Measurements from ENCODE around the gene CRIP1. TPM values are rescaled to one million over a fixed set of nuclear protein-coding genes. Genes with fewer than 3 reads are reported as not detected.
A peak's percentile ranks its signal among the peaks of the same experiment; 100 is the strongest.

The CRIP1 gene
- total and polyA plus RNA-seq, 2 experiments from 2014 or later = 0.80 to 8.4 TPM

- Histone ChIP-seq H3K27me3 (ENCODE audit: insufficient read depth) (peaks cover 81% of the 10 kb centered on the region), H3K79me2 (replicated peaks; ENCODE audit: insufficient read depth) (no peaks in the 10 kb centered on the region), H3K36me3 (ENCODE audit: insufficient read depth) (no peaks in the 10 kb centered on the region), H4K20me1 (replicated peaks; ENCODE audit: insufficient read depth) (no peaks in the 10 kb centered on the region), H3K4me1 (ENCODE audit: insufficient read depth) (peaks cover 17% of the 10 kb centered on the region; the same call in 1 of the 2 replicates), H3F3A (replicated peaks; ENCODE audit: low read depth) (0 out of 2 replicates have a peak, but pooled peaks cover 4% of the 10 kb centered on the region), H3K4me3 (peak overlapping the region; percentile 47), H3K4me2 (peak overlapping the region; percentile 72), H3K9me2 (ENCODE audit: insufficient read depth) (no peaks in the 10 kb centered on the region), H3K27ac (ENCODE audit: low read depth) (no peak overlapping the region), H2AFZ (no peak overlapping the region)
- peaks cover 17% of the 10 kb centered on the region; the same call in 2 of the 3 replicates for H3K4me1 Mint-ChIP-seq
- peaks cover 66% of the 10 kb centered on the region for H3K27me3 Mint-ChIP-seq (ENCODE audit: insufficient read depth, low read depth, poor library complexity)
- peak; percentile 54 for TF ChIP-seq EZH2phosphoT487 (IDR thresholded peaks at IDR 0.05; ENCODE audit: unreplicated experiment)
- TF ChIP-seq EZH2 (IDR thresholded peaks at IDR 0.05; ENCODE audit: low read depth, unreplicated experiment) = peak; percentile 83
- no peak for TF ChIP-seq JUNB (IDR thresholded peaks at IDR 0.05; ENCODE audit: unreplicated experiment)
- no peak overlapping the region for H3K27ac Mint-ChIP-seq
- H3K36me3 Mint-ChIP-seq (ENCODE audit: low read depth) = no peaks in the 10 kb centered on the region
- peak overlapping the region; percentile 34; the same call in 1 of the 3 replicates for H3K4me3 Mint-ChIP-seq
- H3K9me3 Mint-ChIP-seq = no peaks in the 10 kb centered on the region
- ATAC-seq (no peak), DNase-seq (ENCODE audit: low spot score) (peak; percentile 42)
Measured at GRCh38 chr14:105477660-105478397, 8.9 kb upstream of the CRIP1 start.

- H3K27ac ChIP-seq (ENCODE audit: low read depth) = no peak overlapping the region
- H3K27me3 ChIP-seq (ENCODE audit: insufficient read depth) = peaks cover 83% of the 10 kb centered on the region
- no peak overlapping the region for H2AFZ ChIP-seq
- H3K27ac Mint-ChIP-seq = no peak overlapping the region
- no peaks in the 10 kb centered on the region for H3K79me2 ChIP-seq (replicated peaks; ENCODE audit: insufficient read depth)
- H3K4me1 ChIP-seq (ENCODE audit: insufficient read depth) = peaks cover 17% of the 10 kb centered on the region; the same call in 1 of the 2 replicates
- H3F3A ChIP-seq (replicated peaks; ENCODE audit: low read depth) = 0 out of 2 replicates have a peak, but pooled peaks cover 4% of the 10 kb centered on the region
- H3K4me2 ChIP-seq = peak overlapping the region; percentile 72
- no peaks in the 10 kb centered on the region for H3K36me3 Mint-ChIP-seq (ENCODE audit: low read depth)
- H3K9me3 Mint-ChIP-seq = no peaks in the 10 kb centered on the region
- H3K4me1 Mint-ChIP-seq = peaks cover 17% of the 10 kb centered on the region; the same call in 2 of the 3 replicates
- H3K27me3 Mint-ChIP-seq (ENCODE audit: insufficient read depth, low read depth, poor library complexity) = peaks cover 63% of the 10 kb centered on the region
- peak; percentile 50 for DNase-seq (ENCODE audit: low spot score)
- peak; percentile 1; the same call in 2 of the 3 replicates for ATAC-seq
- no peaks in the 10 kb centered on the region for H4K20me1 ChIP-seq (replicated peaks; ENCODE audit: insufficient read depth)
- H3K4me3 Mint-ChIP-seq = peak overlapping the region; percentile 56; the same call in 1 of the 3 replicates
- H3K4me3 ChIP-seq = peak overlapping the region; percentile 47
- H3K36me3 ChIP-seq (ENCODE audit: insufficient read depth) = no peaks in the 10 kb centered on the region
- no peaks in the 10 kb centered on the region for H3K9me2 ChIP-seq (ENCODE audit: insufficient read depth)
- TF ChIP-seq JUNB (IDR thresholded peaks at IDR 0.05; ENCODE audit: unreplicated experiment) (no peak), EZH2phosphoT487 (IDR thresholded peaks at IDR 0.05; ENCODE audit: unreplicated experiment) (no peak), CREB1 (CRISPR knock-in tag; IDR thresholded peaks at IDR 0.05; ENCODE audit: low read depth) (no peak), POLR2AphosphoS5 (IDR thresholded peaks at IDR 0.05; ENCODE audit: low read depth) (no peak), EZH2 (IDR thresholded peaks at IDR 0.05; ENCODE audit: low read depth, unreplicated experiment) (no peak), STAT1 (IDR thresholded peaks at IDR 0.05; ENCODE audit: unreplicated experiment) (no peak), CTCF (conservative IDR thresholded peaks at IDR 0.05; ENCODE audit: low read depth in 2 of 2) (no peak), ZNF114 (CRISPR knock-in tag; IDR thresholded peaks at IDR 0.05) (no peak), ZNF331 (CRISPR knock-in tag; IDR thresholded peaks at IDR 0.05; ENCODE audit: low read depth) (no peak), ZNF462 (CRISPR knock-in tag; IDR thresholded peaks at IDR 0.05) (no peak)
Measured at GRCh38 chr14:105478398-105479251, 8.1 kb upstream of the CRIP1 start.

Data from GM23338 (cell line).